Measurements from ENCODE around the gene CEPT1. TPM values are rescaled to one million over a fixed set of nuclear protein-coding genes. Genes with fewer than 3 reads are reported as not detected.
A peak's percentile ranks its signal among the peaks of the same experiment; 100 is the strongest.

The CEPT1 gene
- total and polyA plus RNA-seq, 2 of the 13 experiments (the other 11 are each of a cell fraction or from before 2014, with no cell fraction given) = 35.7 to 48.2 TPM

DNA sequence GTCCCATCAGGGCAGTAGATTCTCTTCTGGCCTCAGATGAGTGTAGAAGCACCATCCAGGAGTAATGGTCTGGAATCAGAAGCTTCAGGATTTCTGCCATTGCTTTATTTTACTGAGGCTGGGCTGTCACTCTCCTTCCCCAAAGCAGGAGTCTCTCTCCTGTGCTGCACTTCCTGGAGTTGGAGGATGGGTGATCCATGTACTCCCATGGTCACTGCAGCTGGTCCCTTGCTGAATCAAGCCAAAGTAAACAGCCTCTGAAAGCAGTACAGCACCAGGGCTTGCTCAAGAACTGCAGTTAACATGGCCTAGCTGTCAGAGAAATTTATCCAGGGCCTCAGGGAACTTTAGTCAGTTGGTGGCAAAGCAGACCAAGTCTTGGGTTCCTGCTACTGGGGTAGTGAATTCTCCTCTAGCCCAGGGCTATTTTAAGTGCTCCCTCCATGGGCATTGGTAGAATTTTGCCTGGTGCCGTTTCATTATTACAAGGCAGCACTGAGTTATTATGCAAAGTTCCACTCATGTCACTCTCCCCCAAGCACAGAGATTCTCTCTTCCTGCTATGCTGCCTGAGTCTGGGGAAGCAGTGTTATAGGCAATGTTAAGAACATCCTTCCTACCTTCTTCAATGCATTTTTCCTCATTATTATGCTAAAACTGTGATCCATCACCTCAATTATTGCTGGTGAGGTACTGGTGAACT is 29.7 kb upstream of the CEPT1 start (continued):
- TF ChIP-seq GATAD2A (CRISPR knock-in tag; IDR thresholded peaks at IDR 0.05) (peak; percentile 61; the same call in 1 of the 2 replicates), PHF5A (CRISPR knock-in tag; IDR thresholded peaks at IDR 0.05; ENCODE audit: low read depth, unreplicated experiment) (no peak), GABPA (IDR thresholded peaks at IDR 0.05; ENCODE audit: low read depth, low read length) (no peak), GABPA (CRISPR knock-in tag; IDR thresholded peaks at IDR 0.05; ENCODE audit: low read depth) (no peak), RFXAP (CRISPR knock-in tag; IDR thresholded peaks at IDR 0.05; ENCODE audit: borderline replicate concordance) (no peak; the same call in 1 of the 2 replicates), SRY (CRISPR knock-in tag; IDR thresholded peaks at IDR 0.05) (no peak), SMARCE1 (IDR thresholded peaks at IDR 0.05; ENCODE audit: borderline replicate concordance) (no peak), POLR2G (IDR thresholded peaks at IDR 0.05; ENCODE audit: low read depth, low read length) (no peak), HNRNPUL1 (IDR thresholded peaks at IDR 0.05; ENCODE audit: low read depth, low read length) (no peak), SMAD9 (CRISPR knock-in tag; IDR thresholded peaks at IDR 0.05) (no peak), YEATS2 (CRISPR knock-in tag; IDR thresholded peaks at IDR 0.05; ENCODE audit: borderline replicate concordance) (no peak), CBX1 (IDR thresholded peaks at IDR 0.05; ENCODE audit: low read depth) (no peak), KLF11 (CRISPR knock-in tag; IDR thresholded peaks at IDR 0.05) (no peak), ZNF20 (CRISPR knock-in tag; IDR thresholded peaks at IDR 0.05) (no peak), FOXJ3 (CRISPR knock-in tag; IDR thresholded peaks at IDR 0.05; ENCODE audit: borderline replicate concordance) (no peak), PCBP2 (optimal IDR thresholded peaks at IDR 0.05; ENCODE audit: low read depth, low read length, poor library complexity, severe bottlenecking) (no peak), FOXO1 (CRISPR knock-in tag; IDR thresholded peaks at IDR 0.05) (peak; percentile 48; the same call in 1 of the 2 replicates), KAT2B (IDR thresholded peaks at IDR 0.05; ENCODE audit: borderline replicate concordance, low read depth, low read length) (no peak), ATM (IDR thresholded peaks at IDR 0.05; ENCODE audit: borderline replicate concordance) (no peak), ZNF33B (CRISPR knock-in tag; IDR thresholded peaks at IDR 0.05) (no peak), SNRNP70 (IDR thresholded peaks at IDR 0.05; ENCODE audit: low read depth, low read length) (no peak), TARDBP (CRISPR knock-in tag; IDR thresholded peaks at IDR 0.05) (0 out of 2 replicates have a peak, but pooled peaks have one; percentile 29), ZNF331 (CRISPR knock-in tag; IDR thresholded peaks at IDR 0.05) (peak; percentile 59; the same call in 1 of the 2 replicates), SMAD3 (CRISPR knock-in tag; IDR thresholded peaks at IDR 0.05) (no peak)
- TF ChIP-seq, protein P1, sequence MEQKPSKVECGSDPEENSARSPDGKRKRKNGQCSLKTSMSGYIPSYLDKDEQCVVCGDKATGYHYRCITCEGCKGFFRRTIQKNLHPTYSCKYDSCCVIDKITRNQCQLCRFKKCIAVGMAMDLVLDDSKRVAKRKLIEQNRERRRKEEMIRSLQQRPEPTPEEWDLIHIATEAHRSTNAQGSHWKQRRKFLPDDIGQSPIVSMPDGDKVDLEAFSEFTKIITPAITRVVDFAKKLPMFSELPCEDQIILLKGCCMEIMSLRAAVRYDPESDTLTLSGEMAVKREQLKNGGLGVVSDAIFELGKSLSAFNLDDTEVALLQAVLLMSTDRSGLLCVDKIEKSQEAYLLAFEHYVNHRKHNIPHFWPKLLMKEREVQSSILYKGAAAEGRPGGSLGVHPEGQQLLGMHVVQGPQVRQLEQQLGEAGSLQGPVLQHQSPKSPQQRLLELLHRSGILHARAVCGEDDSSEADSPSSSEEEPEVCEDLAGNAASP (CRISPR knock-in tag; IDR thresholded peaks at IDR 0.05; ENCODE audit: borderline replicate concordance) = no peak
- TF ChIP-seq, protein P2, sequence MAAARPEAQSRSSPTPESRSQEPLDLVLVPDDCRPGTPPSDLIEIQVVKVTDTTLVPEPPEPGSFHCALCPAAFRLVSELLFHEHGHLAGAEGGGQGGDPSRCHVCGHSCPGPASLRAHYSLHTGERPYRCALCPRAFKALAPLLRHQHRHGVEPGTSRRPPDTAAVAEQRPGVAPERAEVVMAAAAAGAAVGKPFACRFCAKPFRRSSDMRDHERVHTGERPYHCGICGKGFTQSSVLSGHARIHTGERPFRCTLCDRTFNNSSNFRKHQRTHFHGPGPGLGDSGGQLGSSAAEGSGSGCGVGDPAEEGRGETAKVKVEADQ (CRISPR knock-in tag; IDR thresholded peaks at IDR 0.05; ENCODE audit: borderline replicate concordance) = no peak
- TF ChIP-seq, protein P3, sequence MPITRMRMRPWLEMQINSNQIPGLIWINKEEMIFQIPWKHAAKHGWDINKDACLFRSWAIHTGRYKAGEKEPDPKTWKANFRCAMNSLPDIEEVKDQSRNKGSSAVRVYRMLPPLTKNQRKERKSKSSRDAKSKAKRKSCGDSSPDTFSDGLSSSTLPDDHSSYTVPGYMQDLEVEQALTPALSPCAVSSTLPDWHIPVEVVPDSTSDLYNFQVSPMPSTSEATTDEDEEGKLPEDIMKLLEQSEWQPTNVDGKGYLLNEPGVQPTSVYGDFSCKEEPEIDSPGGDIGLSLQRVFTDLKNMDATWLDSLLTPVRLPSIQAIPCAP (CRISPR knock-in tag; IDR thresholded peaks at IDR 0.05; ENCODE audit: low read depth) = no peak
- TF ChIP-seq, protein P4, sequence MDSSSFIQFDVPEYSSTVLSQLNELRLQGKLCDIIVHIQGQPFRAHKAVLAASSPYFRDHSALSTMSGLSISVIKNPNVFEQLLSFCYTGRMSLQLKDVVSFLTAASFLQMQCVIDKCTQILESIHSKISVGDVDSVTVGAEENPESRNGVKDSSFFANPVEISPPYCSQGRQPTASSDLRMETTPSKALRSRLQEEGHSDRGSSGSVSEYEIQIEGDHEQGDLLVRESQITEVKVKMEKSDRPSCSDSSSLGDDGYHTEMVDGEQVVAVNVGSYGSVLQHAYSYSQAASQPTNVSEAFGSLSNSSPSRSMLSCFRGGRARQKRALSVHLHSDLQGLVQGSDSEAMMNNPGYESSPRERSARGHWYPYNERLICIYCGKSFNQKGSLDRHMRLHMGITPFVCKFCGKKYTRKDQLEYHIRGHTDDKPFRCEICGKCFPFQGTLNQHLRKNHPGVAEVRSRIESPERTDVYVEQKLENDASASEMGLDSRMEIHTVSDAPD (CRISPR knock-in tag; IDR thresholded peaks at IDR 0.05) = no peak

Measured in HepG2 (cell line).